Heart left ventricle (tissue), 13 donors: ENCODE data around the gene CYP26A1.

Source experiments
- POLR2A ChIP-seq, 2 donors: fragments of 450-650 bp; IDR thresholded peaks; one replicate each; pipeline ENCODE4 v1.6.1; 2017; ENCODE audit warnings: antibody characterized with exemption in 2 of 2, mild to moderate bottlenecking in 2 of 2, moderate library complexity in 2 of 2
- TF ChIP-seq, protein P1 (sequence below), 12 donors: fragments of 200-600 bp; sonication (generic) in 4 of 12; IDR thresholded peaks; one replicate each; pipeline versions ENCODE4 v1.5.0 to v1.8.0; 2018 to 2022; ENCODE audit warnings: antibody characterized with exemption in 12 of 12, mild to moderate bottlenecking in 5 of 12
- donor health status: ischemic (EF 13 %, LVEDD 7.1; RV severe dilation, severe dysfunction).
- donor health status: DM: no; HTN: yes; CAD: no.
- donor health status: DM: no; HTN: no; CAD: no.
- donor health status: ischemic (EF 25% LVEDD 6.9; RV normal size, moderate dysfunction).
- donor health status: ischemic (EF 25% LVEDD 5.7; RV mildly dilated, moderate dysfunction).
- donor health status: ischemic (EF 35%, LVEDD 5.7; RV mildly dilated, moderate dysfunction).
- donor health status: nonischemic (EF 11% LVEDD 7.7; RV severe dilation, severe dysfunction).
- donor health status: DM: yes; HTN: yes; CAD: no.
- donor health status: PGD.
- donor health status: ischemic (EF 29% LVEDD 5.4; RV normal size, mild dysfunction).
- donor health status: nonischemic (EF 23%, LVEDD 6.1; RV moderate dilation, normal function).

GRCh38 chr10:93097386-93097785, 23.7 kb downstream of the CYP26A1 start:
- TF ChIP-seq, protein P1, sequence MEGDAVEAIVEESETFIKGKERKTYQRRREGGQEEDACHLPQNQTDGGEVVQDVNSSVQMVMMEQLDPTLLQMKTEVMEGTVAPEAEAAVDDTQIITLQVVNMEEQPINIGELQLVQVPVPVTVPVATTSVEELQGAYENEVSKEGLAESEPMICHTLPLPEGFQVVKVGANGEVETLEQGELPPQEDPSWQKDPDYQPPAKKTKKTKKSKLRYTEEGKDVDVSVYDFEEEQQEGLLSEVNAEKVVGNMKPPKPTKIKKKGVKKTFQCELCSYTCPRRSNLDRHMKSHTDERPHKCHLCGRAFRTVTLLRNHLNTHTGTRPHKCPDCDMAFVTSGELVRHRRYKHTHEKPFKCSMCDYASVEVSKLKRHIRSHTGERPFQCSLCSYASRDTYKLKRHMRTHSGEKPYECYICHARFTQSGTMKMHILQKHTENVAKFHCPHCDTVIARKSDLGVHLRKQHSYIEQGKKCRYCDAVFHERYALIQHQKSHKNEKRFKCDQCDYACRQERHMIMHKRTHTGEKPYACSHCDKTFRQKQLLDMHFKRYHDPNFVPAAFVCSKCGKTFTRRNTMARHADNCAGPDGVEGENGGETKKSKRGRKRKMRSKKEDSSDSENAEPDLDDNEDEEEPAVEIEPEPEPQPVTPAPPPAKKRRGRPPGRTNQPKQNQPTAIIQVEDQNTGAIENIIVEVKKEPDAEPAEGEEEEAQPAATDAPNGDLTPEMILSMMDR (IDR thresholded peaks at IDR 0.05), result no peak
- no peak for TF ChIP-seq POLR2A (IDR thresholded peaks at IDR 0.05)
